ENCODE measurements around the gene CALR.

The CALR gene

GRCh38 chr19:12935071-12935470 is 3.3 kb upstream of the CALR start:
- CTCF ChIA-PET = interaction anchor here (0.6 to 0.7 kb wide), 2 partner anchors 101 to 215 kb away, joined by 3 read pairs; partner anchors contain the start of genes IER2 and STX10
- H3K4me3 ChIP-seq (ENCODE audit: low read depth, low read length) = no peak overlapping the region
- H3K36me3 ChIP-seq (ENCODE audit: control insufficient read depth in 2 of 2, insufficient read depth in 1 of 2, low read length in 2 of 2) = peaks cover 14 to 27% of the 10 kb centered on the region in 2 experiments; a peak in 2 of 3 replicates
- H3K9me3 ChIP-seq (ENCODE audit: control insufficient read depth, insufficient read depth, low read depth, low read length) = no peaks in the 10 kb centered on the region
- no peak overlapping the region for H3K27ac ChIP-seq (ENCODE audit: extremely low read depth, low read depth, low read length)
- POLR2A ChIA-PET = no interaction called here
- no peak for TF ChIP-seq HOXC10 (CRISPR knock-in tag; IDR thresholded peaks at IDR 0.05)
- peaks cover 9% of the 10 kb centered on the region for H3K4me1 ChIP-seq (ENCODE audit: control insufficient read depth, insufficient read depth, low read length)

DNA sequence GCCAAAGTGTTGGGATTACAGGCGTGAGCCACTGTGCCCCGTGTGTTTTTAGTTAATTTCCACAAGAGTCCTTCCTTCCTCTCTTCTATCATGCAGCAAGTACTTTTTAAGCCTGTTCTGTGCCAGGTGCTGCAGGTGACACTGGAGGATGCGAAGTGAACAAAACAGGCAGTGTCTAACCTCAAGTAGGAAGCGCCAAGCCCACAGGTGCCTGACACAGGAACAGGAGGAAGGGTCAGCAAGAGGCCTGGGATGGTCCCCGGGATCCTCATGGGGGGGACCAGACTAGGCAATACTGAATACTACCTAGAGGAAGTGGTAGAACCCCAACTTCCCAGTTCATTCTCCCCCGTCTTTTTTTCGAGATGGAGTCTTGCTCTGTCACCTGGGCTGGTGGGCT is 1.8 kb upstream of the CALR start:
- POLR2A ChIA-PET = interaction anchor here (0.6 to 1.7 kb wide), 2 partner anchors 29 to 154 kb away, joined by 6 to 7 read pairs; no protein-coding TSS in a partner anchor
- CTCF ChIA-PET = interaction anchor here (0.6 kb wide), 1 partner anchor 94 kb away, joined by 4 read pairs; no protein-coding TSS in a partner anchor

DNA sequence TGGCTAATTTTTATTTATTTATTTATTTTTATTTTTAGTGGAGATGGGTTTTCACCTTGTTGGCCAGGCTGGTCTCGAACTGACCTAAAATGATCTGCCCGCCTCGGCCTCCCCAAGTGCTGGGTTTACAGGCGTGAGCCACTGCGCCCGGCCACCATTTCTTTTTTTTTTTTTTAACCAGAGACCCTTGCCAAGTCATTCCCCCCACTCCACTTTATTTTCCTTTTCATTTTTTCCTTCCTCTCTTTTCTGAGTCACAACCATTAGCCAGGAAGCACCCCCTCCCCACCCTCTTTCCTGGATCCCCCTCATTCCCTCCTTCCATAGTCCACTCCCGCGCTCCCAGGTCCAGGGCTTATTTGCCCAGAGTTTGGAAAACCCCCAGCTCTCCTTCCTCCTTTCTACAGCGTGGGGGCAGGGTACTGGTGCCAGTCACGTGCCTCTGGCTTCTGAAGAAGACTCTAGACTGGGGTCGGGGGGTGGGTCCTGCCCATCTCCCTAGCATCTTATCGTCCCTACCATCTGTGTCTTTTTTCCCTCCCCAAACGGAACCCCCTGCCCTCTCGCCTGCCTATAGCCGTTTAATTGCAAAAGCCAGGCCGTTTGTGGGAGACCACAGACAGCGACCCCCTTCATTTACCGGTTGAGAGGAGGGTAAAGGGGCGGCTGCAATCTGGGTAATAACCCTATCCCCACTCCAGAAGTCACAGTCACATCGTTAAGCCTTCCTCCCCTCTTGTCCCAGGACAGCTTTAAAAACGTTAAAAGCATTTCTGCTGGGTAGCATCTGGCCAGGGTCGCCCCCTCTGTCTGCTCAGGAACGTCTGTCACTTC is 1.1 kb upstream of the CALR start:
- peak overlapping the region; percentile 54 for H3K4me3 ChIP-seq (ENCODE audit: low read depth, low read length)
- ChIA-PET CTCF (interaction anchor here (0.6 to 2.6 kb wide), 3 partner anchors 16 to 93 kb away, joined by 4 to 11 read pairs (median 4); no protein-coding TSS in a partner anchor), POLR2A (interaction anchor here (0.6 to 2.9 kb wide), 11 partner anchors 9 to 1756 kb away, joined by 3 to 21 read pairs (median 6); partner anchors contain the start of genes DNASE2, GCDH, RAD23A and SYCE2)
- H3K9me3 ChIP-seq (ENCODE audit: control insufficient read depth, insufficient read depth, low read depth, low read length) = no peaks in the 10 kb centered on the region
- H3K36me3 ChIP-seq (ENCODE audit: control insufficient read depth in 2 of 2, insufficient read depth in 1 of 2, low read length in 2 of 2) = peaks cover 14 to 35% of the 10 kb centered on the region in 2 experiments; a peak in 2 of 3 replicates
- peak overlapping the region; percentile 67; the same call in 1 of the 2 replicates for H3K27ac ChIP-seq (ENCODE audit: extremely low read depth, low read depth, low read length)
- H3K4me1 ChIP-seq (ENCODE audit: control insufficient read depth, insufficient read depth, low read length) = peaks cover 9% of the 10 kb centered on the region
- TF ChIP-seq SCRT2 (tag by site-specific recombination; IDR thresholded peaks at IDR 0.05) (no peak), ZNF585B (tag by site-specific recombination; IDR thresholded peaks at IDR 0.05) (no peak), ZNF677 (tag by site-specific recombination; IDR thresholded peaks at IDR 0.05) (no peak), ZNF561 (tag by site-specific recombination; IDR thresholded peaks at IDR 0.05; ENCODE audit: borderline replicate concordance) (no peak), ZSCAN30 (tag by site-specific recombination; IDR thresholded peaks at IDR 0.05) (no peak), ZNF530 (tag by site-specific recombination; IDR thresholded peaks at IDR 0.05; ENCODE audit: low read depth) (no peak), ZNF146 (tag by site-specific recombination; IDR thresholded peaks at IDR 0.05) (no peak), ZNF621 (tag by site-specific recombination; IDR thresholded peaks at IDR 0.05) (no peak), MYNN (tag by site-specific recombination; IDR thresholded peaks at IDR 0.05; ENCODE audit: borderline replicate concordance) (no peak), EGR2 (tag by site-specific recombination; IDR thresholded peaks at IDR 0.05; ENCODE audit: low read depth) (0 out of 2 replicates have a peak, but pooled peaks have one; percentile 25), ZNF302 (tag by site-specific recombination; IDR thresholded peaks at IDR 0.05; ENCODE audit: low read depth) (no peak), ZNF521 (tag by site-specific recombination; IDR thresholded peaks at IDR 0.05) (no peak), ZBTB20 (tag by site-specific recombination; IDR thresholded peaks at IDR 0.05) (peak; percentile 86), GLI4 (tag by site-specific recombination; IDR thresholded peaks at IDR 0.05) (no peak), KLF16 (tag by site-specific recombination; IDR thresholded peaks at IDR 0.05) (no peak), ZNF791 (tag by site-specific recombination; IDR thresholded peaks at IDR 0.05) (no peak), ZNF266 (tag by site-specific recombination; IDR thresholded peaks at IDR 0.05; ENCODE audit: low read depth) (no peak), ZNF10 (tag by site-specific recombination; IDR thresholded peaks at IDR 0.05) (no peak), ZNF610 (tag by site-specific recombination; IDR thresholded peaks at IDR 0.05; ENCODE audit: borderline replicate concordance) (no peak), KLF10 (tag by site-specific recombination; IDR thresholded peaks at IDR 0.05) (no peak), OSR2 (tag by site-specific recombination; IDR thresholded peaks at IDR 0.05) (peak; percentile 58), GLI2 (tag by site-specific recombination; IDR thresholded peaks at IDR 0.05; ENCODE audit: borderline replicate concordance, low read depth) (no peak)
- TF ChIP-seq, protein P1, sequence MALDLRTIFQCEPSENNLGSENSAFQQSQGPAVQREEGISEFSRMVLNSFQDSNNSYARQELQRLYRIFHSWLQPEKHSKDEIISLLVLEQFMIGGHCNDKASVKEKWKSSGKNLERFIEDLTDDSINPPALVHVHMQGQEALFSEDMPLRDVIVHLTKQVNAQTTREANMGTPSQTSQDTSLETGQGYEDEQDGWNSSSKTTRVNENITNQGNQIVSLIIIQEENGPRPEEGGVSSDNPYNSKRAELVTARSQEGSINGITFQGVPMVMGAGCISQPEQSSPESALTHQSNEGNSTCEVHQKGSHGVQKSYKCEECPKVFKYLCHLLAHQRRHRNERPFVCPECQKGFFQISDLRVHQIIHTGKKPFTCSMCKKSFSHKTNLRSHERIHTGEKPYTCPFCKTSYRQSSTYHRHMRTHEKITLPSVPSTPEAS (tag by site-specific recombination; IDR thresholded peaks at IDR 0.05) = no peak
- TF ChIP-seq, protein P2, sequence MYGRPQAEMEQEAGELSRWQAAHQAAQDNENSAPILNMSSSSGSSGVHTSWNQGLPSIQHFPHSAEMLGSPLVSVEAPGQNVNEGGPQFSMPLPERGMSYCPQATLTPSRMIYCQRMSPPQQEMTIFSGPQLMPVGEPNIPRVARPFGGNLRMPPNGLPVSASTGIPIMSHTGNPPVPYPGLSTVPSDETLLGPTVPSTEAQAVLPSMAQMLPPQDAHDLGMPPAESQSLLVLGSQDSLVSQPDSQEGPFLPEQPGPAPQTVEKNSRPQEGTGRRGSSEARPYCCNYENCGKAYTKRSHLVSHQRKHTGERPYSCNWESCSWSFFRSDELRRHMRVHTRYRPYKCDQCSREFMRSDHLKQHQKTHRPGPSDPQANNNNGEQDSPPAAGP (tag by site-specific recombination; IDR thresholded peaks at IDR 0.05) = no peak

More for the DNA sequence above, 1.8 kb upstream of the CALR start:
- Histone ChIP-seq H3K36me3 (ENCODE audit: control insufficient read depth in 2 of 2, insufficient read depth in 1 of 2, low read length in 2 of 2) (peaks cover 12 to 30% of the 10 kb centered on the region in 2 experiments; a peak in 2 of 3 replicates), H3K27ac (ENCODE audit: extremely low read depth, low read depth, low read length) (no peak overlapping the region), H3K4me1 (ENCODE audit: control insufficient read depth, insufficient read depth, low read length) (peaks cover 9% of the 10 kb centered on the region), H3K9me3 (ENCODE audit: control insufficient read depth, insufficient read depth, low read depth, low read length) (no peaks in the 10 kb centered on the region), H3K4me3 (ENCODE audit: low read depth, low read length) (no peak overlapping the region)
- TF ChIP-seq ZEB2 (tag by site-specific recombination; IDR thresholded peaks at IDR 0.05) = 0 out of 2 replicates have a peak, but pooled peaks have one; percentile 13
- TF ChIP-seq, protein P3, sequence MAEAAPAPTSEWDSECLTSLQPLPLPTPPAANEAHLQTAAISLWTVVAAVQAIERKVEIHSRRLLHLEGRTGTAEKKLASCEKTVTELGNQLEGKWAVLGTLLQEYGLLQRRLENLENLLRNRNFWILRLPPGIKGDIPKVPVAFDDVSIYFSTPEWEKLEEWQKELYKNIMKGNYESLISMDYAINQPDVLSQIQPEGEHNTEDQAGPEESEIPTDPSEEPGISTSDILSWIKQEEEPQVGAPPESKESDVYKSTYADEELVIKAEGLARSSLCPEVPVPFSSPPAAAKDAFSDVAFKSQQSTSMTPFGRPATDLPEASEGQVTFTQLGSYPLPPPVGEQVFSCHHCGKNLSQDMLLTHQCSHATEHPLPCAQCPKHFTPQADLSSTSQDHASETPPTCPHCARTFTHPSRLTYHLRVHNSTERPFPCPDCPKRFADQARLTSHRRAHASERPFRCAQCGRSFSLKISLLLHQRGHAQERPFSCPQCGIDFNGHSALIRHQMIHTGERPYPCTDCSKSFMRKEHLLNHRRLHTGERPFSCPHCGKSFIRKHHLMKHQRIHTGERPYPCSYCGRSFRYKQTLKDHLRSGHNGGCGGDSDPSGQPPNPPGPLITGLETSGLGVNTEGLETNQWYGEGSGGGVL (tag by site-specific recombination; IDR thresholded peaks at IDR 0.05) = no peak
